SK-N-SH (cell line): Measurements from ENCODE around the gene SLAMF1. TPM values are rescaled to one million over a fixed set of nuclear protein-coding genes. Genes with fewer than 3 reads are reported as not detected.

ENCODE experiments used
- CTCF ChIA-PET: fragments of 300-600, 350-600 bp; formaldehyde crosslinking; extraction: SDS; loops from one replicate; lab custom pipeline; 2021; lab: Yijun Ruan, JAX
- POLR2A ChIA-PET: fragments of 350-600 bp; sonication (Branson Sonifier 250); formaldehyde crosslinking; extraction: SDS; loops from one replicate; lab custom pipeline; 2020; ENCODE audit warnings: antibody characterized with exemption, inconsistent platforms; lab: Yijun Ruan, JAX
- DNase-seq: peaks from one replicate; pipeline ENCODE4 v3.0.0; 2012
- H2AFZ ChIP-seq: fragments of 200-600 bp; sonication (generic); 2 replicates; pipeline ENCODE4 v1.8.1; 2016; ENCODE audit warnings: antibody characterized with exemption, mild to moderate bottlenecking, low read depth
- H3F3A ChIP-seq: fragments of 200-600 bp; sonication (generic); replicated peaks from 2 replicates; pipeline ENCODE3; 2016; ENCODE audit warnings: antibody characterized with exemption, mild to moderate bottlenecking; ENCODE audit not compliant: insufficient read depth
- H3K27ac ChIP-seq, 2 experiments: fragments of 200-500 bp in 1 of 2; fragments of 200-600 bp in 1 of 2; sonication (Bioruptor generic) in 1 of 2; sonication (generic), shearing (Covaris generic) in 1 of 2; 2 replicates each; pipeline versions ENCODE4 v1.5.1 to v1.6.1; 2014 to 2016; ENCODE audit warnings: low read depth in 2 of 2, inconsistent platforms in 1 of 2, low read length in 1 of 2, mild to moderate bottlenecking in 1 of 2, mixed read lengths in 1 of 2
- H3K27me3 ChIP-seq: fragments of 200-600 bp; sonication (generic), shearing (Covaris generic); 2 replicates; pipeline ENCODE4 v1.6.1; 2016; ENCODE audit warnings: mixed run types; ENCODE audit not compliant: insufficient read depth
- H3K36me3 ChIP-seq, 2 experiments: fragments of 200-500 bp in 1 of 2; fragments of 200-600 bp in 1 of 2; sonication (Bioruptor generic) in 1 of 2; sonication (generic) in 1 of 2; replicated peaks in 1 of 2; 2 replicates each; pipeline versions ENCODE3 to v1.5.1; 2014 to 2016; ENCODE audit warnings: low read length in 1 of 2, mild to moderate bottlenecking in 1 of 2; ENCODE audit not compliant: insufficient read depth in 2 of 2, control insufficient read depth in 1 of 2
- H3K4me1 ChIP-seq, 2 experiments: fragments of 200-500 bp in 1 of 2; fragments of 200-600 bp in 1 of 2; sonication (Bioruptor generic) in 1 of 2; sonication (generic), shearing (Covaris generic) in 1 of 2; 2 replicates each; pipeline versions ENCODE4 v1.5.1 to v1.6.1; 2014 to 2016; ENCODE audit warnings: low read depth in 1 of 2, low read length in 1 of 2, mixed run types in 1 of 2; ENCODE audit not compliant: insufficient read depth in 2 of 2, control insufficient read depth in 1 of 2
- H3K4me2 ChIP-seq: fragments of 200-600 bp; sonication (generic), shearing (Covaris generic); 2 replicates; pipeline ENCODE4 v1.6.1; 2017; ENCODE audit warnings: mixed run types
- H3K4me3 ChIP-seq, 2 experiments: fragments of 200-500 bp in 1 of 2; fragments of 200-600 bp in 1 of 2; sonication (Bioruptor generic) in 1 of 2; sonication (generic), shearing (Covaris generic) in 1 of 2; 2 replicates each; pipeline versions ENCODE4 v1.5.1 to v1.8.1; 2014 to 2016; ENCODE audit warnings: low read depth in 2 of 2, inconsistent platforms in 1 of 2, low read length in 1 of 2, mild to moderate bottlenecking in 1 of 2, mixed read lengths in 1 of 2, moderate library complexity in 1 of 2
- H3K79me2 ChIP-seq: fragments of 200-600 bp; sonication (generic); 2 replicates; pipeline ENCODE4 v1.8.1; 2017; ENCODE audit warnings: mild to moderate bottlenecking; ENCODE audit not compliant: insufficient read depth
- H3K9ac ChIP-seq: fragments of 200-600 bp; sonication (generic); 2 replicates; pipeline ENCODE4 v1.6.1; 2017; ENCODE audit warnings: mixed run types
- H3K9me2 ChIP-seq: fragments of 200-600 bp; sonication (generic); 2 replicates; pipeline ENCODE4 v1.6.1; 2017; ENCODE audit warnings: mixed run types
- H3K9me3 ChIP-seq: fragments of 200-600 bp; sonication (generic); 2 replicates; pipeline ENCODE4 v1.6.1; 2017; ENCODE audit warnings: mixed run types, mild to moderate bottlenecking, moderate library complexity
- H4K20me1 ChIP-seq: fragments of 200-600 bp; sonication (generic); 2 replicates; pipeline ENCODE4 v1.6.1; 2017; ENCODE audit warnings: mild to moderate bottlenecking, mixed run types; ENCODE audit not compliant: insufficient read depth
- CTCF ChIP-seq: fragments of 200-600 bp; sonication (generic); IDR thresholded peaks from 2 replicates; pipeline ENCODE4 v1.6.1; 2017; ENCODE audit warnings: antibody characterized with exemption, mild to moderate bottlenecking, moderate library complexity
- ELF1 ChIP-seq: IDR thresholded peaks from 2 replicates; pipeline ENCODE4 v1.4.0; 2012
- EP300 ChIP-seq, 2 experiments: IDR thresholded peaks; 2 replicates each; pipeline versions ENCODE4 v1.4.0 to v1.6.1; 2012; ENCODE audit warnings: borderline replicate concordance in 1 of 2, low read depth in 1 of 2, low read length in 1 of 2
- EZH2phosphoT487 ChIP-seq: fragments of 200-600 bp; sonication (generic); IDR thresholded peaks from 2 replicates; pipeline ENCODE4 v1.6.1; 2017; ENCODE audit warnings: low read depth, mixed run types, mild to moderate bottlenecking, antibody characterized with exemption, moderate library complexity, borderline replicate concordance
- FOXM1 ChIP-seq: IDR thresholded peaks from 2 replicates; pipeline ENCODE4 v1.4.0; 2012; ENCODE audit warnings: low read depth, mild to moderate bottlenecking
- JUND ChIP-seq: IDR thresholded peaks from 2 replicates; pipeline ENCODE4 v1.4.0; 2012
- MEF2A ChIP-seq: IDR thresholded peaks from 2 replicates; pipeline ENCODE4 v1.4.0; 2012; ENCODE audit warnings: low read depth, borderline replicate concordance
- NRF1 ChIP-seq: IDR thresholded peaks from 2 replicates; pipeline ENCODE4 v1.6.1; 2012; ENCODE audit warnings: low read depth, mild to moderate bottlenecking, low read length
- RCOR1 ChIP-seq: fragments of 150-350 bp; IDR thresholded peaks from 2 replicates; pipeline ENCODE4 v1.6.1; 2017; ENCODE audit warnings: antibody characterized with exemption, low read length
- RFX5 ChIP-seq: IDR thresholded peaks from 2 replicates; pipeline ENCODE4 v1.6.1; 2012; ENCODE audit warnings: mild to moderate bottlenecking, improper control_type of control experiment, low read length
- SMC3 ChIP-seq: IDR thresholded peaks from 2 replicates; pipeline ENCODE4 v1.6.1; 2012; ENCODE audit warnings: low read depth, low read length, improper control_type of control experiment
- TAF1 ChIP-seq: IDR thresholded peaks from 2 replicates; pipeline ENCODE4 v1.6.1; 2012; ENCODE audit warnings: low read depth, mild to moderate bottlenecking, low read length, moderate library complexity, borderline replicate concordance
- YY1 ChIP-seq: IDR thresholded peaks from 2 replicates; pipeline ENCODE4 v1.4.0; 2012; ENCODE audit warnings: low read depth, mild to moderate bottlenecking
- WGBS: methylation state at CpG from one replicate; pipeline ENCODE4 v1.1.6; 2017; ENCODE audit warnings: low lambda C conversion rate; 5-methylcytosine and 5-hydroxymethylcytosine counted together
- polyA plus RNA-seq, 3 experiments: library from polyadenylated mRNA; depleted of rRNA; stranded (reverse); fragments of >200 nt; gene quantifications; 2 replicates each; pipeline ENCODE4 v1.2.3, GENCODE V29; 2012
- TF ChIP-seq, protein P1 (sequence below): IDR thresholded peaks from 2 replicates; pipeline ENCODE4 v1.6.1; 2012; ENCODE audit warnings: mild to moderate bottlenecking, low read depth, low read length, moderate library complexity
- TF ChIP-seq, protein P2 (sequence below): IDR thresholded peaks from 2 replicates; pipeline ENCODE4; 2012
- TF ChIP-seq, protein P3 (sequence below): IDR thresholded peaks from 2 replicates; pipeline ENCODE4 v1.4.0; 2012; ENCODE audit warnings: low read depth, borderline replicate concordance
- TF ChIP-seq, protein P4 (sequence below): fragments of 150-350 bp; IDR thresholded peaks from 2 replicates; pipeline ENCODE4 v1.6.1; 2016; ENCODE audit warnings: mild to moderate bottlenecking, low read depth, low read length
- TF ChIP-seq, protein P5 (sequence below): fragments of 150-350 bp; IDR thresholded peaks from 2 replicates; pipeline ENCODE4 v1.6.1; 2017; ENCODE audit warnings: antibody characterized with exemption, low read length, low read depth, borderline replicate concordance

SLAMF1 gene
- polyA plus RNA-seq, 1 of the 3 experiments (the other 2 are of a cell fraction) = not detected

GRCh38 chr1:160658814-160659193, 12.0 kb upstream of the SLAMF1 start:
- TF ChIP-seq, protein P1, sequence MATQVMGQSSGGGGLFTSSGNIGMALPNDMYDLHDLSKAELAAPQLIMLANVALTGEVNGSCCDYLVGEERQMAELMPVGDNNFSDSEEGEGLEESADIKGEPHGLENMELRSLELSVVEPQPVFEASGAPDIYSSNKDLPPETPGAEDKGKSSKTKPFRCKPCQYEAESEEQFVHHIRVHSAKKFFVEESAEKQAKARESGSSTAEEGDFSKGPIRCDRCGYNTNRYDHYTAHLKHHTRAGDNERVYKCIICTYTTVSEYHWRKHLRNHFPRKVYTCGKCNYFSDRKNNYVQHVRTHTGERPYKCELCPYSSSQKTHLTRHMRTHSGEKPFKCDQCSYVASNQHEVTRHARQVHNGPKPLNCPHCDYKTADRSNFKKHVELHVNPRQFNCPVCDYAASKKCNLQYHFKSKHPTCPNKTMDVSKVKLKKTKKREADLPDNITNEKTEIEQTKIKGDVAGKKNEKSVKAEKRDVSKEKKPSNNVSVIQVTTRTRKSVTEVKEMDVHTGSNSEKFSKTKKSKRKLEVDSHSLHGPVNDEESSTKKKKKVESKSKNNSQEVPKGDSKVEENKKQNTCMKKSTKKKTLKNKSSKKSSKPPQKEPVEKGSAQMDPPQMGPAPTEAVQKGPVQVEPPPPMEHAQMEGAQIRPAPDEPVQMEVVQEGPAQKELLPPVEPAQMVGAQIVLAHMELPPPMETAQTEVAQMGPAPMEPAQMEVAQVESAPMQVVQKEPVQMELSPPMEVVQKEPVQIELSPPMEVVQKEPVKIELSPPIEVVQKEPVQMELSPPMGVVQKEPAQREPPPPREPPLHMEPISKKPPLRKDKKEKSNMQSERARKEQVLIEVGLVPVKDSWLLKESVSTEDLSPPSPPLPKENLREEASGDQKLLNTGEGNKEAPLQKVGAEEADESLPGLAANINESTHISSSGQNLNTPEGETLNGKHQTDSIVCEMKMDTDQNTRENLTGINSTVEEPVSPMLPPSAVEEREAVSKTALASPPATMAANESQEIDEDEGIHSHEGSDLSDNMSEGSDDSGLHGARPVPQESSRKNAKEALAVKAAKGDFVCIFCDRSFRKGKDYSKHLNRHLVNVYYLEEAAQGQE = no peak
- no peaks in the 10 kb centered on the region for H4K20me1 ChIP-seq
- H3K4me2 ChIP-seq = no peak overlapping the region
- no peak for DNase-seq
- H3K4me1 ChIP-seq = no peaks in the 10 kb centered on the region
- no peak overlapping the region for H3K27ac ChIP-seq
- no peaks in the 10 kb centered on the region; the same call in 1 of the 2 replicates for H3K27me3 ChIP-seq
- no peaks in the 10 kb centered on the region for H3K36me3 ChIP-seq
- ChIA-PET CTCF (no interaction called here), POLR2A (no interaction called here)
- WGBS = 30% methylated on average over 2 of the region's 2 CpGs
- H3K79me2 ChIP-seq = no peaks in the 10 kb centered on the region
- H3K9me2 ChIP-seq = no peaks in the 10 kb centered on the region
- no peak overlapping the region for H3K9ac ChIP-seq
- H3K4me3 ChIP-seq = no peak overlapping the region
- no peaks in the 10 kb centered on the region for H3F3A ChIP-seq
- no peaks in the 10 kb centered on the region for H3K9me3 ChIP-seq
- no peak overlapping the region for H2AFZ ChIP-seq

- CTCF ChIA-PET = no interaction called here
- 16% methylated on average over 8 of the region's 8 CpGs for WGBS
- Histone ChIP-seq H3K4me3 (no peak overlapping the region), H3K4me2 (no peak overlapping the region), H3K9ac (no peak overlapping the region), H3K9me2 (no peaks in the 10 kb centered on the region), H3K27me3 (no peaks in the 10 kb centered on the region; the same call in 1 of the 2 replicates), H3K27ac (no peak overlapping the region), H3K4me1 (no peaks in the 10 kb centered on the region), H4K20me1 (no peaks in the 10 kb centered on the region), H3K36me3 (no peaks in the 10 kb centered on the region), H3K9me3 (no peaks in the 10 kb centered on the region), H3K79me2 (no peaks in the 10 kb centered on the region), H3F3A (no peaks in the 10 kb centered on the region), H2AFZ (no peak overlapping the region)
- no peak for DNase-seq
- POLR2A ChIA-PET = no interaction called here
- TF ChIP-seq RCOR1 = no peak
- TF ChIP-seq, protein P2, sequence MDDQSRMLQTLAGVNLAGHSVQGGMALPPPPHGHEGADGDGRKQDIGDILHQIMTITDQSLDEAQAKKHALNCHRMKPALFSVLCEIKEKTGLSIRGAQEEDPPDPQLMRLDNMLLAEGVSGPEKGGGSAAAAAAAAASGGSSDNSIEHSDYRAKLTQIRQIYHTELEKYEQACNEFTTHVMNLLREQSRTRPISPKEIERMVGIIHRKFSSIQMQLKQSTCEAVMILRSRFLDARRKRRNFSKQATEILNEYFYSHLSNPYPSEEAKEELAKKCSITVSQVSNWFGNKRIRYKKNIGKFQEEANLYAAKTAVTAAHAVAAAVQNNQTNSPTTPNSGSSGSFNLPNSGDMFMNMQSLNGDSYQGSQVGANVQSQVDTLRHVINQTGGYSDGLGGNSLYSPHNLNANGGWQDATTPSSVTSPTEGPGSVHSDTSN = no peak
- TF ChIP-seq YY1 = no peak
- no peak for TF ChIP-seq RFX5
- TF ChIP-seq, protein P3, sequence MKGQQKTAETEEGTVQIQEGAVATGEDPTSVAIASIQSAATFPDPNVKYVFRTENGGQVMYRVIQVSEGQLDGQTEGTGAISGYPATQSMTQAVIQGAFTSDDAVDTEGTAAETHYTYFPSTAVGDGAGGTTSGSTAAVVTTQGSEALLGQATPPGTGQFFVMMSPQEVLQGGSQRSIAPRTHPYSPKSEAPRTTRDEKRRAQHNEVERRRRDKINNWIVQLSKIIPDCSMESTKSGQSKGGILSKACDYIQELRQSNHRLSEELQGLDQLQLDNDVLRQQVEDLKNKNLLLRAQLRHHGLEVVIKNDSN = no peak
- TF ChIP-seq JUND = no peak
- no peak for TF ChIP-seq CTCF
- TF ChIP-seq, protein P4, sequence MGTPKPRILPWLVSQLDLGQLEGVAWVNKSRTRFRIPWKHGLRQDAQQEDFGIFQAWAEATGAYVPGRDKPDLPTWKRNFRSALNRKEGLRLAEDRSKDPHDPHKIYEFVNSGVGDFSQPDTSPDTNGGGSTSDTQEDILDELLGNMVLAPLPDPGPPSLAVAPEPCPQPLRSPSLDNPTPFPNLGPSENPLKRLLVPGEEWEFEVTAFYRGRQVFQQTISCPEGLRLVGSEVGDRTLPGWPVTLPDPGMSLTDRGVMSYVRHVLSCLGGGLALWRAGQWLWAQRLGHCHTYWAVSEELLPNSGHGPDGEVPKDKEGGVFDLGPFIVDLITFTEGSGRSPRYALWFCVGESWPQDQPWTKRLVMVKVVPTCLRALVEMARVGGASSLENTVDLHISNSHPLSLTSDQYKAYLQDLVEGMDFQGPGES = no peak
- TF ChIP-seq EZH2phosphoT487 = no peak
- TF ChIP-seq NRF1 = no peak
- no peak for TF ChIP-seq FOXM1
- no peak for TF ChIP-seq SMC3
- no peak for TF ChIP-seq EP300 (IDR thresholded peaks at IDR 0.05; ENCODE audit: borderline replicate concordance in 1 of 2, low read depth in 1 of 2, low read length in 1 of 2)
- no peak for TF ChIP-seq MEF2A
- no peak for TF ChIP-seq ELF1
- TF ChIP-seq, protein P5, sequence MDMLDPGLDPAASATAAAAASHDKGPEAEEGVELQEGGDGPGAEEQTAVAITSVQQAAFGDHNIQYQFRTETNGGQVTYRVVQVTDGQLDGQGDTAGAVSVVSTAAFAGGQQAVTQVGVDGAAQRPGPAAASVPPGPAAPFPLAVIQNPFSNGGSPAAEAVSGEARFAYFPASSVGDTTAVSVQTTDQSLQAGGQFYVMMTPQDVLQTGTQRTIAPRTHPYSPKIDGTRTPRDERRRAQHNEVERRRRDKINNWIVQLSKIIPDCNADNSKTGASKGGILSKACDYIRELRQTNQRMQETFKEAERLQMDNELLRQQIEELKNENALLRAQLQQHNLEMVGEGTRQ = no peak
- no peak for TF ChIP-seq TAF1
These were observed 11.4 kb upstream of the SLAMF1 start for GRCh38 chr1:160658162-160658813.
